HT-29 (cell line): ENCODE results near the gene CYP2A7. TPM values are rescaled to one million over a fixed set of nuclear protein-coding genes. Genes with fewer than 3 reads are reported as not detected.
"Not testable (repeated sequence)": the region's sequence is repeated elsewhere in the genome, so short reads cannot be mapped to it uniquely, and the experiment has no call there.

Experiments used
- DNase-seq: peaks from one replicate; pipeline ENCODE4 v3.0.0-alpha.2; 2015; ENCODE audit warnings: low spot score
- total RNA-seq: library from RNA; depleted of rRNA; stranded (reverse); fragments of >200 nt; shearing (Covaris generic); gene quantifications from 2 replicates; pipeline ENCODE4 v1.2.3, GENCODE V29; 2014; rRNA removed

Gene CYP2A7
- total RNA-seq, 1 experiment from 2014 or later, result not detected

GRCh38 chr19:40842997-40843652 is 38.9 kb downstream of the CYP2A7 start:
- DNase-seq, result not testable (repeated sequence)

DNA sequence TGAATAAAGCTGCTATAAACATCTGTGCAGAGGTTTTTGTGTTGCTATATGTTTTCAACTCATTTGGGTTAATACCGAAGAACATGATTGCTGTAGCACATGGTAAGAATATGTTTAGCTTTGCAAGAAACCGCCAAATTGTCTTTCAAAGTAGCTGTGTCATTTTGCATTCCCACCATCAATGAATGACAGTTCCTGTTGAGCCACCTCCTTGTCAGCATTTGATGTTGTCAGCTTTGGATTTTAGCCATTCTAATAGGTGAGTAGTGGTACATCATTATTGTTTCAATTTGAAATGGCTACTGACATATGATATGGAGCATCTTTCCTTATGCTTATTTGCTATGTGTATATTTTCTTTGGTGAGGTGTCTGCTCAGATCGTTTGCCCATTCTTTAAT is 40.0 kb downstream of the CYP2A7 start:
- DNase-seq, result not testable (repeated sequence)

DNA sequence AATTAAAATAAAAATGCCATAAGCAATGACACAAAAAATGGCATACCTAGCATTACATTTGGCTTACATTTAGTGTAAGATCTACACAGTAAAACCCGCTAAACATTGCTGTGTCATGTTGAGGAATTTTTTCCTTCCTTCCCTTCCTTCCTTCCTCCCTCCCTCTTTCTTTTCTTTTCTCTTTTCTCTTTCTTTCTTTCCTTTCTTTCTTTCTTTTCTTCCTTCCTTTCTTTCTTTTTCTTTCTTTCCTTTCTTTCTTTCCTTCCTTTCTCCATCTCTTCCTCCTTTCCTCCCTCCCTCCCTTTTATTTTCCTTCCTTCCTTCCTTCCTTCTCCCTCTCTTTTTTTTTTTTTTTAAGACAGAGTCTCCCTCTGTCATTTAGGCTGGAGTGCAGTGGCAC is 43.6 kb downstream of the CYP2A7 start:
- DNase-seq, result not testable (repeated sequence)

DNA sequence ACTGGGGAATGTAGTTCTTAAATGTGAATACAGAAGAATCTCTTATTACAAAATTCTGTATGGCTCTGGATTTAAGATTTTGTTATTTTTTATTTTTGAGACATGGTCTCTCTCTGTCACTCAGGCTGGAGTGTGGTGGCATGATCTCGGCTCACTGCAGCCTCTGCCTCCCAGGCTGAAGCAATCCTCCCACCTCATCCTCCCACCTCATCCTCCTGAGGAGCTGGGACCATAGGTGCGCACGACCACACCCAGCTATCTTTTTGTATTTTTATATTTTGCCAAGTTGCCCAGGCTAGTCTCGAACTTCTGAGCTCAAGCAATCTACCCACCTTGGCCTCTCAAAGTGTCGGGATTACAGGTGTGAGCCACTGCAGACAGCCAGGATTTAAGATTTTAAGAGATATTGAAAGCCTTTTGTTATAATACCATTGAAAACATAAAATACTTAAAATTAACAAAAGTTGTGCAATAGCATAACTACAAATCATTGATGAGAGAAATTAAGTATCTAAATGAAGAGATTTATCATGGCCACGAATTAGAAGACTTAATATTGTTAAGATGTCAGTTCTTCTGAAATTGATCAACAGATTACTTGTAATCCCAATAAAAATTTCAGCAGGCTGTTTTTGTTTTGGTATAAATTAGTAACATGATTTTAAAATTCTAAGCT is 45.1 kb downstream of the CYP2A7 start:
- no peak for DNase-seq

GRCh38 chr19:40833728-40834533 is 48.1 kb downstream of the CYP2A7 start:
- not testable (repeated sequence) for DNase-seq

DNA sequence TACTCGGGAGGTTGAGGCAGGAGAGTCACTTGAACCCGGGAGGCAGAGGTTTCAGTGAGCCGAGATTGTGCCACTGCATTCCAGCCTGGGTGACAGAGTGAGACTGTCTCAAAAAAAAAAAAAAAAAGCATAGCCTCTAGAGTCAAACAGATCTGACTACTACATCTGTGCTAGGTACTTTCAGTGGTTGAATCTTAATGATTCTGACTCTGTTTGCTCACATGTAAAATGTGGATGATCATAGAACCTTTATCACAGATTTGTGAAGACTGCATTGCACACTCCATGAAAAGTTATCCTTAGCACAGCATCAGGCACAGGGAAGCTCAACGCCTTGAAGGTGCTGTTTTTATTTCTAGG is 49.6 kb downstream of the CYP2A7 start:
- DNase-seq, result not testable (repeated sequence)

- peak; percentile 45 for DNase-seq
Observed at GRCh38 chr19:40831502-40832430, 50.3 kb downstream of the CYP2A7 start.

DNA sequence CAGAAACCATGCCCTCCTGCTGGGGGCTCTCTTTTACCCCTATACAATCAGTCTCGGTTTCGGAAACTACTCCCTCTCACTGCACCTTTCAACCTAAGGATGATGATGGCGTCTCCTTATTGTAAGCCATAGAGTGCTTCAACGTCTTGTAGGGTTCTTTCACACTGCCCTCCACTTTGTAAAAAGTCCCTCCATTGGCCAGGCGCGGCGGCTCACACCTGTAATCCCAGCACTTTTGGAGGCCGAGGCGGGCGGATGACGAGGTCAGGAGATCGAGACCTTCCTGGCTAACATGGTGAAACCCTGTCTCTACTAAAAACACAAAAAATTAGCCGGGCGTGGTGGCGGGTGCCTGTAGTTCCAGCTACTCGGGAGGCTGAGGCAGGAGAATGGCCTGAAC is 51.3 kb downstream of the CYP2A7 start:
- not testable (repeated sequence) for DNase-seq

- DNase-seq, result no peak
Observed at GRCh38 chr19:40829205-40829604, 52.8 kb downstream of the CYP2A7 start.

GRCh38 chr19:40827386-40828247 is 54.4 kb downstream of the CYP2A7 start:
- DNase-seq, result no peak

- not testable (repeated sequence) for DNase-seq
Observed at GRCh38 chr19:40826699-40827385, 55.2 kb downstream of the CYP2A7 start.

DNA sequence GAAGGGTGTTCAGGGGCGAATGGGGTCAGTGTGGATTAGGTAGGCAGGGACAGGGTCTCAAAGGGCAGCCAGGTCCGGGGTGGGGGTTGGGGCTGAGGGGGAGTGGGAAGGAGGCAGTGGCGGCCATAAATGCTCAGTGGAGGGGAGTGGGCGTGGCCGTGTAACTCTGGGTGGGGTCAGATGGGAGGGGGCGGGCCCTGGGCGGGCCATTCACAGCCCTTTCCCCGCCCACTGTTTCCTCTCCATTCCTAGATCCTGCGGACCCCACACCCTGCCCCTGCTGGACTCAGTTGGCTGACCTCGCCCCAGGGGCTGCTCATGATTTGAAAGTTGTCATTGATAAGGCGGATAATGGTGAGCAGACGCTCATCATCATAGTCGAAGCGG is 55.7 kb downstream of the CYP2A7 start:
- DNase-seq, result not testable (repeated sequence)

DNA sequence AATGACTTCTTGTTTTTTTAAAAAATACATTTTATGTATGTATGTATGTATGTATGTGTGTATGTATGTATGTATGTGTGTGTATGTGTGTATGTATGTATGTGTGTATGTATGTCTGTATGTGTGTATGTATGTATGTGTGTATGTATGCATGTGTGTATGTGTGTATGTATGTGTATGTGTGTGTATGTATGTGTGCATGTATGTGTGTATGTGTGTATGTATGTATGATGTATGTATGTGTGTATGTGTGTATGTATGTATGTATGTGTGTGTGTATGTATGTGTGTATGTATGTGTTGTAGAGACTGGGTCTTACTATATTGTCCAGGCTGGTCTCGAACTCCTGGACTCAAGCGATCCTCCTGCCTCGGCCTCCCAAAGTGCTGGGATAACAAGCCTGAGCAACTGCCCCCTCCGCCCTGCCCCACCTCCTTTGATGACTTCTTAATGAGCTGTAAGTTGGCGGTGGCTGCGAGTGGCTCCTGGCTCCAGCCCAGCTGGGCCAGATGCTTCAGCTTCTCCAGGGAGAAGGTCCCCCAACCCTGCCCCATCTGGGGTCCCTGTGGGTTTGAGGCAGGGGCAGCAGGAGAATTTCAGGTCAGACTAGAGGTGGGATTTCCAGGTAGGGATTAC is 56.5 kb downstream of the CYP2A7 start:
- not testable (repeated sequence) for DNase-seq

Other genes starting within 250 kb of the CYP2A7 start
- gene NUMBL, start 191.6 kb downstream of the CYP2A7 start, total RNA-seq, result 13.4 and 14.6 TPM in 2 replicates
- 57.2 and 71.3 TPM in 2 replicates for gene COQ8B, start 165.3 kb downstream of the CYP2A7 start, total RNA-seq
- gene ITPKC, start 165.1 kb downstream of the CYP2A7 start, total RNA-seq, result 52.2 and 58.5 TPM in 2 replicates
- 1.9 and 2.6 TPM in 2 replicates for gene ACTMAP, start 131.8 kb downstream of the CYP2A7 start, total RNA-seq
- gene SNRPA, start 131.0 kb downstream of the CYP2A7 start, total RNA-seq, result 252 and 361 TPM in 2 replicates
- 15.8 TPM in 2 replicates for gene MIA, start 106.7 kb downstream of the CYP2A7 start, total RNA-seq
- 36.0 and 51.3 TPM in 2 replicates for gene RAB4B, start 104.0 kb downstream of the CYP2A7 start, total RNA-seq
- 258 and 264 TPM in 2 replicates for gene EGLN2, start 83.0 kb downstream of the CYP2A7 start, total RNA-seq
- gene CYP2A6, start 31.8 kb downstream of the CYP2A7 start, total RNA-seq, result not detected in 2 replicates
- 2.1 and 2.5 TPM in 2 replicates for gene CYP2B6, start 109.1 kb upstream of the CYP2A7 start, total RNA-seq
- gene CYP2A13, start 206.2 kb upstream of the CYP2A7 start, total RNA-seq, result not detected in 2 replicates
- not detected in 2 replicates for gene CYP2F1, start 232.2 kb upstream of the CYP2A7 start, total RNA-seq